PC-3 (cell line): ENCODE measurements around the gene C1QL4. TPM values are rescaled to one million over a fixed set of nuclear protein-coding genes. Genes with fewer than 3 reads are reported as not detected.

Experiments
- ATAC-seq: fragments of 200-7000 bp; cut with Tn5 transposase; 2 replicates; pipeline ENCODE4 v1.9.1; 2020; ENCODE audit warnings: mild to moderate bottlenecking, moderate library complexity
- BruUV-seq: library from RNA; stranded (reverse); fragments of 400-500 nt; replicated peaks from 2 replicates; lab custom pipeline; 2021; lab: Mats Ljungman, UMichigan
- CTCF ChIA-PET: fragments of 300-600 bp; sonication (Branson Sonifier 250); formaldehyde crosslinking; loops from one replicate; lab custom pipeline; 2022; ENCODE audit warnings: antibody characterized with exemption; lab: Charles Lee
- POLR2A ChIA-PET: fragments of 300-600 bp; sonication (Branson Sonifier 250); formaldehyde crosslinking; loops from one replicate; lab custom pipeline; 2022; ENCODE audit warnings: antibody characterized with exemption; ENCODE audit not compliant: unreplicated experiment; lab: Charles Lee
- DNase-seq: peaks from one replicate; pipeline ENCODE4 v3.0.0-alpha.2; 2015
- H2AFZ ChIP-seq: fragments of 300-600 bp; sonication (generic); 2 replicates; pipeline ENCODE4 v1.6.0; 2016; ENCODE audit warnings: antibody characterized with exemption, low read length
- H3F3A ChIP-seq: fragments of 300-600 bp; sonication (generic); one replicate; pipeline ENCODE4 v1.6.0; 2017; ENCODE audit warnings: antibody characterized with exemption, low read length, control low read depth, mild to moderate bottlenecking; ENCODE audit not compliant: unreplicated experiment
- H3K27ac ChIP-seq: fragments of 300-600 bp; sonication (generic); 2 replicates; pipeline ENCODE4 v1.5.1; 2016; ENCODE audit warnings: mild to moderate bottlenecking, low read length
- H3K27me3 ChIP-seq: fragments of 300-600 bp; sonication (generic); 2 replicates; pipeline ENCODE4 v1.6.1; 2016; ENCODE audit warnings: low read length, mixed read lengths
- H3K36me3 ChIP-seq: fragments of 300-600 bp; sonication (generic); 2 replicates; pipeline ENCODE4 v1.6.1; 2016; ENCODE audit warnings: low read depth, mixed run types, low read length, mixed read lengths
- H3K4me1 ChIP-seq: fragments of 300-600 bp; sonication (generic); 2 replicates; pipeline ENCODE4 v1.5.1; 2016; ENCODE audit warnings: low read length; ENCODE audit not compliant: insufficient read depth
- H3K4me2 ChIP-seq: fragments of 300-600 bp; sonication (generic); 2 replicates; pipeline ENCODE4 v1.6.0; 2016; ENCODE audit warnings: low read length
- H3K4me3 ChIP-seq: fragments of 300-600 bp; sonication (generic); 2 replicates; pipeline ENCODE4 v1.5.1; 2016; ENCODE audit warnings: mild to moderate bottlenecking, low read length, mixed read lengths
- H3K79me2 ChIP-seq: fragments of 300-600 bp; sonication (generic); 2 replicates; pipeline ENCODE4 v1.6.1; 2017; ENCODE audit warnings: low read length, mixed read lengths
- H3K9ac ChIP-seq: fragments of 300-600 bp; sonication (generic); 2 replicates; pipeline ENCODE4 v1.6.0; 2016; ENCODE audit warnings: mild to moderate bottlenecking, low read length
- H3K9me2 ChIP-seq: fragments of 300-600 bp; sonication (generic); replicated peaks from 2 replicates; pipeline ENCODE4 v1.6.1; 2016; ENCODE audit warnings: mixed run types, low read length, mixed read lengths
- H3K9me3 ChIP-seq: fragments of 300-600 bp; sonication (generic); 2 replicates; pipeline ENCODE4 v1.6.1; 2016; ENCODE audit warnings: low read length, mixed read lengths
- H4K20me1 ChIP-seq: fragments of 300-600 bp; sonication (generic); 2 replicates; pipeline ENCODE4 v1.6.1; 2016; ENCODE audit warnings: low read length, mixed read lengths
- CTCF ChIP-seq: fragments of 300-600 bp; sonication (generic); conservative IDR thresholded peaks from 2 replicates; pipeline ENCODE4 v1.5.1; 2017; ENCODE audit warnings: antibody characterized with exemption, low read depth, mild to moderate bottlenecking, low read length
- EZH2 ChIP-seq: fragments of 300-600 bp; sonication (generic); IDR thresholded peaks from one replicate; pipeline ENCODE4 v1.6.1; 2017; ENCODE audit warnings: antibody characterized with exemption, mild to moderate bottlenecking, low read length; ENCODE audit not compliant: unreplicated experiment
- EZH2phosphoT487 ChIP-seq: fragments of 300-600 bp; sonication (generic); IDR thresholded peaks from 2 replicates; pipeline ENCODE4 v1.6.1; 2018; ENCODE audit warnings: mild to moderate bottlenecking, antibody characterized with exemption, low read length, borderline replicate concordance
- intact Hi-C: fragments of 100-400 bp; cut with micrococcal nuclease; formaldehyde crosslinking; loops from 2 replicates; pipeline ENCODE4 v1.9.0; 2023
- total RNA-seq: library from RNA; depleted of rRNA; stranded (reverse); fragments of >200 nt; gene quantifications from 2 replicates; pipeline ENCODE4 v1.2.3, GENCODE V29; 2014

C1QL4 gene
- total RNA-seq, 1 experiment from 2014 or later: 5.3 TPM

- no peak overlapping the region for H3K9ac ChIP-seq
- DNase-seq: no peak
- no peak overlapping the region for H3K4me2 ChIP-seq
- H3K79me2 ChIP-seq: 0 out of 2 replicates have a peak, but pooled peaks cover 4% of the 10 kb centered on the region
- no TSS peak for BruUV-seq
- no peak overlapping the region for H3K4me3 ChIP-seq
- H3K27me3 ChIP-seq: no peaks in the 10 kb centered on the region
- H2AFZ ChIP-seq: no peak overlapping the region
- intact Hi-C loops: loop anchor here (1.0 kb wide), 2 partner anchors 183 to 222 kb away; no protein-coding TSS in a partner anchor
- no peak overlapping the region for H3K27ac ChIP-seq
- ChIA-PET CTCF (interaction anchor here (0.6 to 2.0 kb wide), 12 partner anchors 8 to 250 kb away, joined by 3 to 23 read pairs (median 8); partner anchors contain the start of genes DNAJC22, SPATS2 and TROAP), POLR2A (interaction anchor here (0.6 to 1.0 kb wide), 2 partner anchors 8 to 48 kb away, joined by 3 to 5 read pairs; partner anchors contain the start of gene TROAP)
- H4K20me1 ChIP-seq: no peaks in the 10 kb centered on the region
- TF ChIP-seq EZH2: no peak
- TF ChIP-seq CTCF: no peak
- no peak for TF ChIP-seq EZH2phosphoT487
- H3K36me3 ChIP-seq: peaks cover 22% of the 10 kb centered on the region
- H3K9me2 ChIP-seq: no peaks in the 10 kb centered on the region
- no peaks in the 10 kb centered on the region for H3K9me3 ChIP-seq
- no peaks in the 10 kb centered on the region for H3F3A ChIP-seq
- no peaks in the 10 kb centered on the region for H3K4me1 ChIP-seq
- no peak; the same call in 1 of the 2 replicates for ATAC-seq
Observed at GRCh38 chr12:49330631-49331379, 6.2 kb downstream of the C1QL4 start.

- Histone ChIP-seq H3K9me2 (no peaks in the 10 kb centered on the region), H3K27ac (no peak overlapping the region), H3K4me3 (no peak overlapping the region), H3K36me3 (peaks cover 28% of the 10 kb centered on the region), H3K9ac (no peak overlapping the region), H3K4me1 (no peaks in the 10 kb centered on the region), H3K79me2 (0 out of 2 replicates have a peak, but pooled peaks cover 4% of the 10 kb centered on the region), H3K9me3 (no peaks in the 10 kb centered on the region), H3F3A (no peaks in the 10 kb centered on the region), H2AFZ (no peak overlapping the region), H4K20me1 (no peaks in the 10 kb centered on the region), H3K27me3 (no peaks in the 10 kb centered on the region), H3K4me2 (no peak overlapping the region)
- TF ChIP-seq EZH2phosphoT487 (no peak), EZH2 (no peak), CTCF (no peak)
- DNase-seq (no peak), ATAC-seq (no peak)
- ChIA-PET CTCF (no interaction called here), POLR2A (no interaction called here)
- intact Hi-C loops: no loop called here
- TSS peak; percentile 5 for BruUV-seq
Observed at GRCh38 chr12:49330032-49330619, 6.9 kb downstream of the C1QL4 start.
